Measurements from ENCODE around the gene CFAP298.
A peak's percentile ranks its signal among the peaks of the same experiment; 100 is the strongest.

CFAP298 gene

DNA sequence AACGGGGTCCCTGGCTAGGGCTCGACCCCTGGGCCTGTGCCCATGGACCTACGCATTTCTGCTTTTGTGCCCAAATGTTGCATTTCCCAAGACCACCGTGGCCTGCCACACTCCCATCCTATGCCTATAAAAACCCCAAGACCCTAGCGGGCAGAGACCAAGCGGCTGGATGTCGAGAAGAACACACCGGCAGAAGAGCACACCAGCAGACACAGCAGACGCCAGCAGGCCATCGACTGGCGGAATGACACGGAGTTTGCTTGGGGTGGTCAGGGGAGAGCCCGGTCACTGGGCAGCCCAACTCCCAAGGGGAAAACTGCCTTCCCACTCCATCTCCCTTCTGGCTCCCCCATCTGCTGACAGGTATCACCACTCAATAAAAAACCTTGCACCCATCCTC, 31.2 kb downstream of the CFAP298 start:
- H3K27ac ChIP-seq (ENCODE audit: low read depth, low read length), result no peak overlapping the region
- no peak overlapping the region for H3K4me3 ChIP-seq (ENCODE audit: low read depth, low read length)
- H3K9me3 ChIP-seq (ENCODE audit: control insufficient read depth, insufficient read depth, low read length), result no peaks in the 10 kb centered on the region
- no peak overlapping the region for H3K9ac ChIP-seq (ENCODE audit: low read depth, low read length)
- no peaks in the 10 kb centered on the region for H3K4me1 ChIP-seq (ENCODE audit: control insufficient read depth, insufficient read depth, low read length)
- H3K36me3 ChIP-seq (ENCODE audit: control insufficient read depth, insufficient read depth, low read length), result no peaks in the 10 kb centered on the region
- H3K27me3 ChIP-seq (ENCODE audit: control insufficient read depth, insufficient read depth, low read length), result no peaks in the 10 kb centered on the region

GRCh38 chr21:32578107-32578691, 34.0 kb downstream of the CFAP298 start:
- H3K4me3 ChIP-seq (ENCODE audit: low read depth, low read length), result no peak overlapping the region
- no peaks in the 10 kb centered on the region for H3K36me3 ChIP-seq (ENCODE audit: control insufficient read depth, insufficient read depth, low read length)
- no peak overlapping the region for H3K9ac ChIP-seq (ENCODE audit: low read depth, low read length)
- no peaks in the 10 kb centered on the region for H3K9me3 ChIP-seq (ENCODE audit: control insufficient read depth, insufficient read depth, low read length)
- H3K27ac ChIP-seq (ENCODE audit: low read depth, low read length), result no peak overlapping the region
- H3K4me1 ChIP-seq (ENCODE audit: control insufficient read depth, insufficient read depth, low read length), result 0 out of 2 replicates have a peak, but pooled peaks cover under 1% of the 10 kb centered on the region
- no peaks in the 10 kb centered on the region for H3K27me3 ChIP-seq (ENCODE audit: control insufficient read depth, insufficient read depth, low read length)

DNA sequence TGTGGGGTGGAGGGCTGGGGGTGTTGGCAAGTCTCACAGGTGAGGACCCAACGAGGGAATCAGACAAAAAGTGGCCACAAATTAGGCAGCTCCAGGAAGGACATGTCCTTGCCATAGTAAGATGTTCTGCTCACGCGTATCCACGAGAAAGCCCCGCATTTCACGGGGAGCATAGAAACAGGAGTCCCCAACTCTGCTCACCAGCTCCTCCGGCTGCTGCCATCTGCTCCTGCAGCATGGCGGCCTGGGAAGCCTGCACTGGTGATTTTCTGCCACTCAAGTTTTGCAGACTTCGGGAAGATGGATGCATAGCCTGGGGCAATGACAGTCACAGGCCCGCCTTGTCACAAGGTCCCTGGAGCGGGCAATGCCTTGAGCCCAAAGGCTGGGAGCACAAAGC, 36.2 kb downstream of the CFAP298 start:
- H3K4me3 ChIP-seq (ENCODE audit: low read depth, low read length), result no peak overlapping the region
- no peaks in the 10 kb centered on the region for H3K36me3 ChIP-seq (ENCODE audit: control insufficient read depth, insufficient read depth, low read length)
- H3K4me1 ChIP-seq (ENCODE audit: control insufficient read depth, insufficient read depth, low read length), result peaks cover 7% of the 10 kb centered on the region; the same call in 1 of the 2 replicates
- H3K27me3 ChIP-seq (ENCODE audit: control insufficient read depth, insufficient read depth, low read length), result no peaks in the 10 kb centered on the region
- no peak overlapping the region for H3K27ac ChIP-seq (ENCODE audit: low read depth, low read length)
- no peaks in the 10 kb centered on the region for H3K9me3 ChIP-seq (ENCODE audit: control insufficient read depth, insufficient read depth, low read length)
- no peak overlapping the region for H3K9ac ChIP-seq (ENCODE audit: low read depth, low read length)

- Histone ChIP-seq H3K4me1 (ENCODE audit: control insufficient read depth, insufficient read depth, low read length) (peaks cover 9% of the 10 kb centered on the region), H3K9me3 (ENCODE audit: control insufficient read depth, insufficient read depth, low read length) (no peaks in the 10 kb centered on the region), H3K27me3 (ENCODE audit: control insufficient read depth, insufficient read depth, low read length) (0 out of 2 replicates have a peak, but pooled peaks cover 2% of the 10 kb centered on the region), H3K36me3 (ENCODE audit: control insufficient read depth, insufficient read depth, low read length) (no peaks in the 10 kb centered on the region), H3K4me3 (ENCODE audit: low read depth, low read length) (no peak overlapping the region), H3K9ac (ENCODE audit: low read depth, low read length) (no peak overlapping the region), H3K27ac (ENCODE audit: low read depth, low read length) (no peak overlapping the region)
These were observed 36.9 kb downstream of the CFAP298 start for GRCh38 chr21:32574946-32575925.

GRCh38 chr21:32572574-32573420, 39.4 kb downstream of the CFAP298 start:
- Histone ChIP-seq H3K36me3 (ENCODE audit: control insufficient read depth, insufficient read depth, low read length) (no peaks in the 10 kb centered on the region), H3K9ac (ENCODE audit: low read depth, low read length) (no peak overlapping the region), H3K4me3 (ENCODE audit: low read depth, low read length) (no peak overlapping the region), H3K27me3 (ENCODE audit: control insufficient read depth, insufficient read depth, low read length) (0 out of 2 replicates have a peak, but pooled peaks cover 2% of the 10 kb centered on the region), H3K4me1 (ENCODE audit: control insufficient read depth, insufficient read depth, low read length) (peaks cover 18% of the 10 kb centered on the region), H3K27ac (ENCODE audit: low read depth, low read length) (no peak overlapping the region), H3K9me3 (ENCODE audit: control insufficient read depth, insufficient read depth, low read length) (no peaks in the 10 kb centered on the region)

DNA sequence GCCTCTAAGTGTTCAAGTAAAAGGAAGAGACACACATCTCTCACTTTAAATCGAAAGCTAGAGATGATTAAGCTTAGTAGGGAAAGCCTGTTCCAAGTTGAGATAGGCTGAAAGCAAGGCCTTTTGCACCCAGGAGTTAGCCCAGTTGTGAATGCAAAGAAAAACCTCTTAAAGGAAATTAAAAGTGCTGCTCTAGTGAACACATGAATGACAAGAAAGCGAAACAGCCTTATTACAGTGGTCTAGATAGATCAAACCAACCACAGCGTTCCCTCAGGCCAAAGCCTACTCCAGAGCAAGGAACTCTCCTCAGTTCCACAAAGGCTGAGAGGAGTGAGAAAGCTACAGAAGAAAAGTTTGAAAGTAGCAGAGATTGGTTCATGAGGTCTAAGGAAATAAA, 41.7 kb downstream of the CFAP298 start:
- no peak overlapping the region for H3K9ac ChIP-seq (ENCODE audit: low read depth, low read length)
- H3K27ac ChIP-seq (ENCODE audit: low read depth, low read length), result no peak overlapping the region
- H3K4me3 ChIP-seq (ENCODE audit: low read depth, low read length), result no peak overlapping the region
- H3K27me3 ChIP-seq (ENCODE audit: control insufficient read depth, insufficient read depth, low read length), result 0 out of 2 replicates have a peak, but pooled peaks cover 2% of the 10 kb centered on the region
- H3K36me3 ChIP-seq (ENCODE audit: control insufficient read depth, insufficient read depth, low read length), result no peaks in the 10 kb centered on the region
- H3K9me3 ChIP-seq (ENCODE audit: control insufficient read depth, insufficient read depth, low read length), result no peaks in the 10 kb centered on the region
- H3K4me1 ChIP-seq (ENCODE audit: control insufficient read depth, insufficient read depth, low read length), result peaks cover 18% of the 10 kb centered on the region

DNA sequence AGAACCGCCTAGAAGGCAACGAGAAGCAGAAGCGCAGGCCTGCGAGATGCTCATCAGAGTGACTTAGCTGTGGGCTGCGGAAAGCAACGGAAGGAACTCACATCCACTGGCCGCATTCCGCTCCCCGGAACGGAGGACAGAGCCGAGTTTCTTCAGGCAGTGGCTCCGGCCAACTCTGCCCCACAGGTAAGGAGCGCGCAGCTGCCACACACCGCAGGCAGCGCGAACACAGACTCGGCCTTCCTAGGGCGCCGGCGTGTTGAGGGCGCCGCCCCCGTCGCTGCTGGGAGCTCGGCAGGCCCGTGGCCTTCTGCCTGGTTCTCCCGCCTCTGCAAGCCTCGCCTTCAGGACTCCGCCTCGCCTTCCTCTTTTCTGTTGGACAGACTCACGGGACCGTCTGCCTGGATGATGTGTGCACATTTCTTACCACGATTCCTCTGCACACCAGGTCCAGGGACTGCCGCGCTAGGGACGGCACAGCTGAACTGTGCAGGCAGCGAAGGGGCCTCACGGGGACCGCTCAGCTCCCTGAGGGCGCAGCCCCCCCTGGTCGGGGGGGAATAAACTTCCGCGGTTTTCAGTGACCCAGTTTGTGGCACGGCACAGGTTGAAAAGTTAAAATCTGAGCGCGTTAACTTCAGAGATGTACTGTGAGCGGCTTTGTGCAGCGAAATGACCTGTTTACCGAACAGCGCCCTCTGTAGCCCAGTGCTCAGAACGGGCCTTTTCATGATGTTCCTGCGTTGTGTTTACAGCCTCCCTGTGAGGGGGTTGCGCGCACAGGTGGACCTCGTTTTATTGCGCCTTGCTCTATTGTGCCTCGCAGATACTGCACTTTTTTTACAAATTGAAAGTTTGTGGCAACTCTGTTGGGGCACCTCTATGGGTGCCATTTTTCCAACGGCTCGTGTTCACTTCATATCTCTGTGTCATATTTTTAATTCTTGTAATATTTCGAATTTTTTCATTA, 42.6 kb downstream of the CFAP298 start:
- Histone ChIP-seq H3K9ac (ENCODE audit: low read depth, low read length) (peak overlapping the region; percentile 56), H3K4me3 (ENCODE audit: low read depth, low read length) (peak overlapping the region; percentile 64), H3K27ac (ENCODE audit: low read depth, low read length) (no peak overlapping the region), H3K36me3 (ENCODE audit: control insufficient read depth, insufficient read depth, low read length) (no peaks in the 10 kb centered on the region), H3K27me3 (ENCODE audit: control insufficient read depth, insufficient read depth, low read length) (0 out of 2 replicates have a peak, but pooled peaks cover 2% of the 10 kb centered on the region), H3K4me1 (ENCODE audit: control insufficient read depth, insufficient read depth, low read length) (peaks cover 18% of the 10 kb centered on the region), H3K9me3 (ENCODE audit: control insufficient read depth, insufficient read depth, low read length) (peaks cover 7% of the 10 kb centered on the region)

GRCh38 chr21:32567626-32568025, 44.6 kb downstream of the CFAP298 start:
- Histone ChIP-seq H3K27me3 (ENCODE audit: control insufficient read depth, insufficient read depth, low read length) (0 out of 2 replicates have a peak, but pooled peaks cover 2% of the 10 kb centered on the region), H3K27ac (ENCODE audit: low read depth, low read length) (no peak overlapping the region), H3K4me1 (ENCODE audit: control insufficient read depth, insufficient read depth, low read length) (peaks cover 18% of the 10 kb centered on the region), H3K4me3 (ENCODE audit: low read depth, low read length) (no peak overlapping the region), H3K9me3 (ENCODE audit: control insufficient read depth, insufficient read depth, low read length) (peaks cover 12% of the 10 kb centered on the region), H3K9ac (ENCODE audit: low read depth, low read length) (no peak overlapping the region), H3K36me3 (ENCODE audit: control insufficient read depth, insufficient read depth, low read length) (no peaks in the 10 kb centered on the region)

- Histone ChIP-seq H3K27me3 (ENCODE audit: control insufficient read depth, insufficient read depth, low read length) (0 out of 2 replicates have a peak, but pooled peaks cover 2% of the 10 kb centered on the region), H3K9me3 (ENCODE audit: control insufficient read depth, insufficient read depth, low read length) (peaks cover 12% of the 10 kb centered on the region), H3K27ac (ENCODE audit: low read depth, low read length) (no peak overlapping the region), H3K9ac (ENCODE audit: low read depth, low read length) (no peak overlapping the region), H3K36me3 (ENCODE audit: control insufficient read depth, insufficient read depth, low read length) (no peaks in the 10 kb centered on the region), H3K4me3 (ENCODE audit: low read depth, low read length) (no peak overlapping the region), H3K4me1 (ENCODE audit: control insufficient read depth, insufficient read depth, low read length) (peaks cover 24% of the 10 kb centered on the region)
These were observed 45.3 kb downstream of the CFAP298 start for GRCh38 chr21:32566741-32567389.
